Inflammatory macrophage (primary cell): ENCODE results near the gene TMEM273.

ENCODE experiments used
- DNase-seq, 2 donors: peaks; one replicate each; pipeline ENCODE4 v3.0.0-alpha.2; 2020 to 2022

TMEM273 gene

DNA sequence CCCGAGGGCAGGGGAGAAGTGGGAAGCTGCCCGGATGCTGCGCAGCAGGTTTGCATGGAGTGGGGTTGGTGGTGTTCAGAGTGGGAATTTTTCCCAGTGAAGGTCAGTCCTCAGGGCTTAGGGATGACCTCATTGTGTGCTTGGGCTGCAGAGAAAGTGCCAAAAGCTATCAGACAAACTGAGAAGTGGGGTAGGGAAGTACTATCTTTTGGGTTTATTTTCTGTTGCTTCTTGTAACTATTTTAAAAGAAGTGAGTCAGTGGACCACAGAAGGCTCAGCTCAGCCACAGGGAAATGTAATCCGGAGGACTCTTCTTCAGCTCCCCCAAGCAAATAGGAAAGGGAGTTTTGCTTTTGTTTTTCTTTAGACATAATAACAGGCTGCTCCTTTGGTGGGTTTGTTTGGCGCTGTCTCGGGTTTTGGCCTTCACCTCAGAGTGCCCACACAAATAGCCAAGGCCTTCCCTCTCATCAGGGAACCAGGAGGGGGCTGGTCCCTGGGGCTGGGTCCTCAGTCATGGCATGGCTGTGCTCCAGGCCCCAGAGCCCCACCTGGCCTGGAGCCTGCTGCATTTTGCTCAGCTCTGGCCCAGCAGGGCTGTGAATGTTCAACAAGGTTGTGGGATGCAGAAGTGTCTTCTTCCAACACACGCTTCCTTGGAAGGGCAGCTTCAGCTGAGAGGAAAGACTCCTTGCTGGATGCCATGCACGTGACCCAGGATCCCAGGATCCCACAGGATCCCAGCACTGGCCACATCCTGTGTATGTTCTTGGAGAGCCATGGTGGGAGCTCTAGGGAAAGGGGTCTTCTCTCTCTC lies 49.0 kb downstream of the TMEM273 start:
- peak; percentile 65 to 78 for DNase-seq

DNA sequence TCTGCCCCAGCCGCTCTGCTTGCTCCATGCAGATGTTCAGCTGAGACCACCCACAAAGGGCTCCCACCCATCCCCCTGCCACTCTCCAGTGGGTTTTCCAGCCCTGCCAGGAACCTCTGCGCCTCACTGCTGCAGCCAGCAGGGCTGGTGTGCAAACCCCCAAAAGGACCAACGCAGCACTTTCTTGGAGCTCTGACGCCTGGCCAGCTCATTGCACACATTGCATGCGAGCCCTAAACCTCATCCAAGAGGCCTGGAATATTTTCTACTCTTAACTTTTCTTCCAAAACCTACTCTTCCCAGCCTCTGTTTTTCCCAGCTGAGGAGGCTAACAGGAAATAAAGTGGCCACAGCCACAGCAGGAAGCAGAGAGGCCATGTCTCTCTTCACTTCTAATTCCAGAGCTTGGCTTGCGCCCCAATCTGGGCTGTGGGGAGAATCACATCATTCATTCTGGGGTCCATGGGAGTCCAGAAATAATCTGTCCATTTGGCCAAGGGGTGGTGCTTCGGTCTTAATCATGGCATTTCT lies 49.8 kb downstream of the TMEM273 start:
- no peak for DNase-seq

DNA sequence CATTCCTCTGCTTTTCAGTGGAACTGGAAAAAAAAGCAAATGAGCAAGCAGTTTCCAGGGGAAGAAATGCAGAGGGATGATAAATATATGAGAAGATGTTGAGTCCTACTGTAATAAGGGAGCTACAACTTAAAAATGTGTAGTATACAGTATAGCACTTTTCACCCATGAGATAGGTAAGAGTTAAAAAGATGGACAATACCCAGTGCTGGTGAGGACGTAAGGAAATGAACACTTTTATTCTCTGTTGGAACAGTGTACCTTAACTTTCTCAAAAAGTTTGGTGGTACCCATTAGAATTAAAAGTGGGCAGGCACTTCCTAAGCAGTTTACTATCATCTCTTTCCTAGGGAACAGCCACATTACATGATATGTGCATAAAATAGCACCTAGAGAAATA lies 51.7 kb downstream of the TMEM273 start:
- no peak for DNase-seq

DNA sequence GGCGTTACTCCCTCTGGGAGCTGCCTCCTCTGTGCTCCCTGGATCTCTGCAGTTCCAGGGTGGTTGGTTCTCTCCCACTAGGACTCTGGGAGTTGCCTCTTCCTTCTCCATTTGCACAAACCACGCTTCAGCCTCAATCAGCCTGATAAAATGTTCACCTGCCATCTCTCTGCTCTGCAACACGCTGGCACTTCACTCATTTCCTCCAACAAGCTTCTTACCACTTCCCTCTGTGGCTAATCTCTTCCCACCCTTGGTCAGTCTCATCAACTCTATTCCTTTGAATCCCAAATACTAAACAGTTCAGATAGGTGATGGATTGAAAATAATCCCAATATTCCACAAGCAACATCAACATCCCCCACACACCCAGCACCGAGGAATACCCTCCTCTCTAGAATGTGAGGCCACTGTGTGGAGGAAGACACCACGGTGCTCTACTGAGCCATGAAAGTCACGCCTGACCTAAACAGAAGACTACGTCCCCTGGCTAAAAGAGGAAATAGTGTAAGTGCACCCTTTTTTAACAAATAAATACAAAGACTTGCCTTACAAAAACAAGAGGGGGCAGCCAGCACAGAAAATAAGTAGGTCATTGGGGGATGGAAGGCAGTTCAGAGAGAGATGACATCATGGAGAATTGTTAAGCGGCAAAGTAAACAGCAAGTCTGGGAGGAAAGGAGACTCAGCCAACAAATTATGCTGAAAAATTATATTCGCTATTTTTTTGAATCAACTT lies 52.4 kb downstream of the TMEM273 start:
- peak; percentile 20 to 27 for DNase-seq

DNA sequence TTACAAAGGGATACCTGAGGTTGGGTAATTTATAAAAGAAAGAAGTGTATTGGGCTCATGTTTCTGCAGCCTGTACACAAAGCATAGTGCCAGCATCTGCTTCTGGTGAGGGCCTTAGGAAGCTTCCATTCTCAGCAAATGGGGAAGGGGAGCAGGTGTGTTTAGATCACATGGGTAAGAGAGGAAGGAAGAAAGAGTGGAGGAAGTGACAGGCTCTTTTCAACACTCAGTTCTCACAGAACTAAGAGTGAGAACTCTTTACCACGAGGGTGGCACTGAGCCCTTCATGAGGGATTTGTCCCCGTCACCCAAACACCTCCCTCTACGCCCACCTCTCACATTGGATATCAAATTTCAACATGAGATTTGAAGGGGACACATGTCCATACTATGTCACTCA lies 53.9 kb downstream of the TMEM273 start:
- DNase-seq: no peak

DNA sequence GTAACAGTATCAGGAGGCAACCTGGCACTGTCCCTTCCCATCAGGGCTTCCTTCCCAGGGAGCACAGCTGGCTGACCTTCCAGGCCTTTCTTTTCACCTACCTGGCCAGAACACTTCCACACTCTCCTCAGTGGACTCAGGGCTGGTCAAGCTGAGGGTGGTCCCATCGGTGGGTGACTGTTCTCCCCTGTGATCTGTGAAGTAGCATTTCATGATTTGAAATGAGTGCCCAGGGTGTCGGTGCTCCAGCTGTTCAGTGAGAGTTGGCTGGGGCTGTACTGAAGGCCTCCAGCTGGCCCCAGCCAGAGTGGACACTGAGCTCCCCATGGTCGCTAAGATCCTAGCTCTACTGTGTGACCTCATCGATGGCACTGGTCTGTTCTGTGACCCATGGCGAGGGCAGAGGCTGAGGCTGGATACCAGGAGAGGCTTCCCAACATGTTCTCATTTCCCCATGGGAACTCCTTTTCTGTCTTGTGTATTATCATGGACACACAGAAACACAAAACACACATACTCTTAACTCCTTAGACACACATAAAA lies 54.4 kb downstream of the TMEM273 start, which contains the start of gene FAM170B:
TSS of gene FAM170B (minus strand) at position 316 of the 543 bp plus-strand sequence. CDS start at position 213, 103 bp downstream.
- DNase-seq: no peak

DNA sequence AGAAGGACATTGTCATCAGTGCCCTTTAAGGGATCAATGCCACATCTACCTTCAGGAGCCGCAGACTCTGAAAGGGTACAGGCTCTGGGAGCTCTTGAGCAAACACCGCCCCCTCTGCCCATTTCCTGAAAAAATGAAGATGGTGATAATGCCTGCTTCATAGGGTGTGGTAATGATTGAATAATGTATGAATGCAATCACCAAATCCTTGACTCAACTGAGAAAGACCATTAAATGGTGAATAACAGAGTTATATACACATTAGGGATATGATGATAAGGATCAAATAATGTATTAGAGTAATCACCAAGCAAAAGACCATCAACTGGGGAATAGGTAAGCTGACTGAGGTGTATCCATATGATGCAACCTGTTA lies 55.8 kb downstream of the TMEM273 start:
- no peak for DNase-seq

DNA sequence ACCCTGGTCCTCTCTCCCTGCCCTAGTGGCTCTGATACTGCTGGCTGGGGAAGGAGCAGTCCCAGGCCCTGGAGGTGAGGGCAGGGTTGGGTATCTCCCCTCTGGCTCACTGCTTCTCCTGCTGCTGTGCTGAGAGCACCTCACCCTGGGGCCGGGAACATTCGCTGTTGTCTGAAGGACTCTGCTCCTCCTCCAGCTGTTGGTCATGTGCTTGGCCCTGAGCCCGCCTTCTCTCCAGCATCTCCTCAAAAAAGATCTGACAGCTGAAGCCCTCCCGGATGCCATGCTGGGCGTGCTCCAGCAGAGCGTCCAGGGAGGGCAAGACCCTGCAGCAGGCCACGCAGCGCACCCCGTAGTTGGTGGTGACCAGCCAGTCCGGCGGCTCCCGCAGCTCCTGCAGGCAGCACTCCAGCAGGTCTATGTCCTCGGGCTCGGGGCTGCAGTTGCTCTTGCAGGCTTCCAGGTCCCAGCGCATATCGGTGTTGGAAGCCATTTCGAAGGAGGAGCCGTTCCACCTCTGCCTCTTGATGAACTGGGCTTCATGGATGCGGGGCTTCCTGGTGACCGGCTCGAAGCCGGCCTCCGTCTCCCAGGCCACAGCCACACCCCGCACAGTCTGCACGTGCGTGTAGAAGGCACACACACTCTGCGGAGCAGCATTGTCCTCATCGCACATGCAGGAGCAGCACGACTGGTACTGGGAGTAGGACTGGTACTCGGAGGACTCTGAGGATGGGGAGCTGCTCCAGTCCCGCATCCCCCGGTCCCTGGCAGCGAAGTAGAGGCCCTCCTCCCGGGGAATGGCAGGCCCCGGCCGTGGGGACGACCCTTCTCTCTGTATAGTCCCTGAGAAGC lies 56.5 kb downstream of the TMEM273 start:
- no peak for DNase-seq

DNA sequence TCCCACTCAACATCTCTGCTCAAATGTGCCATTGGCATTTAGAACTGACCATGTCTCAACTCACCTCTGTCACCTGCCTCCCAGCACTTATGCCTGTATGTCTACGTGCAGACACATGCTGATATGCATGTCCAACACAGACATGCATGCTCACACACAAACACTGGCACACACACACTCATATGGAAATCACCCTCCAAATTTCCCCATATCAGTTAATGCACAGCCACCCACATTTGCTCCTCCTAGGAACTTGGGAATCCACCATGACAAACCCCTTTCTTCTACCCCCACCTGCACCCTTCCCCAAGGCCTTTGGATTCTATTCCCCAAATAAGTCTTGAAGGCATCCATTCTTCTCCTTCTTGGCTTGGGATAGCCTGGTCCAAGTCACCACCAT lies 58.8 kb downstream of the TMEM273 start:
- DNase-seq: no peak

DNA sequence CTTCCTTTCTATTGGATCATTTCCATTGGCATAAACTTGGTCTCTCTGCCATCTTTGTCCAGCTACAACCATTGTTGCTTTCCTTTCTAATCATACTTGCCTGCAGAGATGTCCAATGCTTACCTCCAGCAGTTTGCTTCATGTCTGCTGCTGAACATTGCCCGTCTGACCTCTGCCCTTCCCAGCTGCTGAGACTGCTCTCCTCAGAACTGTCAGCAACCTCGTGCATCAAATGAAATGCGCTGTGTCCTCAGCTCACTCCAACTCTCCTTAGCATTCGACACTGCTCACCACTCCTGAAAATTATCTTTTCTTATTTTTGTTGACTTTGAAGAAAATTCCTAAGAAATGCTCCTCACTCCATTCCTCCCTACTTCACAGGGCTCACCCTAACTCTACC lies 59.3 kb downstream of the TMEM273 start:
- no peak for DNase-seq

DNA sequence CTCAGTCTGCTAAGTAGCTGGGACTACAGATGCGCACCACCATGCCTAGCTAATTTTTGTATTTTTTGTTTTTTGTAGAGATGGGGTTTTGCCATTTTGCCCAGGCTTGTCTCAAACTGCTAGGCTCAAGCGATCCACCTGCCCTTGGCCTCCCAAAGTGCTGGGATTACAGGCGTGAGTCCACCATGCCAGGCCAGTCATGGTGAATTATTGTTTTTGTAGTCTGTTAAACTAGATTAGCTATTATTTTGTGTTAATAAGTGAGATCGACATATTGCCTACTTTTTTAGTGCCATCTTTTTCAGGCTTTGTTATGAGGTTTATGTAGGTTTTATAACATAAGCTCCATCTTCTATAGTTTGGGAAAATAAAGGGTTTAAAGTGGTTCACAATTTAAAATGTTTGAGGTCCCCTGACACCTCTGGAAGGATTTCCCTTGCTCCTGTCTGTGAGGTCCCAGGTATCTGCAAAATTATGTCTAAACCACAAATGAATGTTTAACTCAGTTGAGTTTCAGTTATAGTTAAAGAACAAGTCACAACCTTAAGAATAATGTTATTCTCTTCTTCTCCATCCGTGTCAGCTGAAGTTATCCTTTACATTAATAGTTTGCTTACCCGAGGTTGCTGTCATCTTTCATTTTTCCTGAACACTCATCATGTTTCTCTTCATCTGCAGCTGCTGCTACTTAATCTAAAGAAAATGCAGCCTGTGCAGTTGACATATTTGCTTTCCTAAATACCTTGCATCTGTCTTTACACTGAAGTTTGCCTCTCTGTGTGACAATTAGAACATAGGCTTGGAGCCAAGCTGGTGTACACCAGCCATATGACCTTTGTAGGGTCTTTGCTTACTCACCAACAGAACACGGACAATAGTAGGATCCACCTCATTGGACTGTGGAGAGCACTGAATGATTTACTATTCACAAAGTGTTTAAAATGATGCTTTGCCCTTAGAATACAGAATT lies 63.9 kb downstream of the TMEM273 start:
- DNase-seq: no peak

DNA sequence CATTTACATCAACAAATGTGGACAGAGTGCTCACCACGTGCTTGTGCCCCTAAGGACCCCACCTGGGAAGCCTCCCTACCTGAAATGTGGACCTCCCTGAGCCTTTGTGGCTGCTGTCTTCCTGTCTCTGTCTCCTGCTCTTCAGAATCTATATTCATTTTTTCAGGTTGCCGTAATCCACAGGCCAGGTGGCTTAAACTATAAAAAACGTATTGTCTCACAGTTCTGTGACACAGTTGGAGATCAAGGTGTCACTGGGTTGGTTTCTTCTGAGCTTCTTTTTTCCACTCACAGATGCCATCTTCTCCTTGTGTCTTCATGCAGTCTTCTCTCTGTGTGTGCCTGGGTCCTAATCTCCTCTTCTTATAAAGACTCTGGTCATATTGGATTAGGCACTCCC lies 67.3 kb downstream of the TMEM273 start:
- no peak for DNase-seq

DNA sequence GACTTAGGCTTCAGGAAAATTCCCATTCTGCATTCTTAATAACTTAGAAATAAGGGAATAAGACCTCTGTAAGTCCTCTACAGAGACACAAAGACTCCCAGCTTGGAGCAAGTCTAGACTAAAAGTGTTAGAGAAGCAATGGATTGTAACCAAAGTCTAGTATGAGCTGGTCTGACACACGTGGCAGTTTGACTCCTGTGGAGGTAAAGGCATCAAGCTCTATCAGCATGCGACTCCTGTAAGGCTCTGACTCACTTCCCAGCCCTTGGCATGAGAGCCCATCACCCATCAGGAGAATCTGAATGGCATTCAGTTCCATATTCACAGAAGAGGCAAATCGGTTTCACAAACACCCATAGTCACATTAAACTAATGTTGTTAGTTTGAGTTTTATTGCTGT lies 68.4 kb downstream of the TMEM273 start:
- no peak for DNase-seq

DNA sequence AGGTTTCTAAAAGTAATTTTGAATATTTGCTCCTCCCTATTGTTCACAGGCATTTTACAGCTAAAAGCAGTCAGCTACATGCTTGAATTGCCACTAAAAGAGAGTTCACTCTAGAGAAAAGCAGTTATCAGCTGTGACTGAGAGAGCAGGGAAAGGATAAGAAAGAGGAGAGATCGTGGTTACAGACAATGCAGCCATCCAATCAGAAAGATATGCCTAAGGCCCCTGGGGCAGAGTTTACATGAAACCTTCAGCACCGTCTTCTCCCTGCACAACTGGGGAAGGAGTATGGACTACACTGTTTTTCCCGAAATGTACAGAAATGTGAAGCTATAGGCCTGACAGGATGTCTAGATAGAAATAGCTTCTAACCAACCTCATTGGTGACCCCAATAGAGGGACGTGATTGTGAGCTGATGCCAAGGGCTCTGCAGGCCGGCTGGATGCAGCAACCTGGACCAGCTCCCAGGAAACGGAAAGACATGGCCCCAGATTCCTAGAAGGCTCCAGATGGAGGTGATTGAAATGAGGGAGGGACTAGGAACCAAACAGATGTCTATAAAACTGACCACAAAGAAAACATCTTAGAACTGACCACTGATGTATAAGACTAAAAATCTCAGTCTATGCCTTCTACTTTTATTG lies 69.6 kb downstream of the TMEM273 start:
- no peak for DNase-seq

DNA sequence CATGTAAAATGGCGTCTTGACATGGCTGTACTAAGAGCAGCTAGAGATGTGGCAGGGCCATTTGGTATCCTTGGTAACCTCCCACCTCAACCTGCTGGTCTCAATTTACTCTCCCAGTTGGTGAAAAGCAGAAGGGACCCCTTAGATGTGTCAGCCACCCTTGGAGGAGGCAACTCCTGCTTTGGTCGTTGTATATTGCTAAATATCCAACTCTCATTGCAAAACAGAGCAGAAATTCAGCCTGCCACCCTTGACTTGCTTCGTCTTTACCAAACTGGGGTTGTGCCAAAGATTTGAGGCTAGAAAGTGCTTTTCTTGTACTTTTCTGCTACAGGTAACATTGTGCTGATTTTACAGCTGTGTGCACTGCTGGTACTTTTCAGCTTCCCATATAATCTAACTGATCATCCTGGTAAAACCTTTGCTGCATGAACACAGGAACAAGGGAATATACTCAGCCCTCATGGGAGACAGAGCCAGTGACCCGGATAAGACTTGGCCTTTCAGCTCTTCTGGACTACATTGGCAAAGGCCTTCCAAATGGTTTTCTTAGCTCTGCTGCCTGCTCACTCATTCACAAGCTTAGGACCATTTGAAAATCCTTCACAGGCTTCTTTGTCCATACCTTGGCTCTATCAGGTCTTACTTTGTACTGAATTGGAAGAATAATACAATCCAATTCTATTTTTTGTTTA lies 70.7 kb downstream of the TMEM273 start:
- peak in 1 of 2 donors; percentile 16 for DNase-seq

DNA sequence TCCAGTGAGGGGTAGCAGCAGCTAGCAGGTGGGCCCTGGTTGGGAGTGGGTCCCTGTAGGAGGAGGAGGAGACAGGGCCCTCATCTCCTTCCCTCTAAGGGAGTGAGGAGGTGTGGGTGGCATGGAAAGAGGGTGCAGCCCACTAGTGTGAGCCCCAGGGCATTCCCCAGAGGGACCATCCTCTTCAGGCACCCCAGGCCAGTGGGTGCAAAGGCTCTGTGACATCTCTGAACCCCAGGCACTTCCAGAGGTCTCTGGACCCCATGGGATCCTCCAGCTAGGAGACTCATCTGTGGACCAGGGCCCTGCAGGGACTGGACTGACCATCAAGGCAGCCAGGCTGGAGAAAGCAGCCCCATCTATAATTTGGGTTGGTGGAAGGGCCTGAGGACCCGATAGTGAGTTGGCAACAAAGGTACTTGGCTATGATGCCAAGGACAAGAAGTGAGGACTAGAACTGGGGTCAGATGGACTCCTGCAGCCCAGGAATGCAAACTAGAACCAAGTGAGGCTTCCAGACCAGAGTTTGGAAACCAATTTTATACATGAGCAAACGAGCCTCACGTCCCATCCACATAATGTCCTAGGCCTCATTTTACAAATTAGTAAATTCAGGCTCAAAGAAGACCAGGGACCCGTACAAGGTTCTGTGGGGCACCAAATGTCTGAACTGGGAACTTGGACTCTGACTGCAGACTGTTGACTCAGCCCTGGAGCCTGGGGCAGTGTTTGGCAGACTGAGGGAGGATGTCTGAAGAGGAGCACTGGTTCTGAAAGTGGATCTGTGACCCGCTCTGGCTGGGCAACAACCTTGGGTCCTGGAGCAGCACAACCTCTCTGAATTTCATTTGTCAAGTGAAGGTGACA lies 71.4 kb downstream of the TMEM273 start:
- no peak for DNase-seq

DNA sequence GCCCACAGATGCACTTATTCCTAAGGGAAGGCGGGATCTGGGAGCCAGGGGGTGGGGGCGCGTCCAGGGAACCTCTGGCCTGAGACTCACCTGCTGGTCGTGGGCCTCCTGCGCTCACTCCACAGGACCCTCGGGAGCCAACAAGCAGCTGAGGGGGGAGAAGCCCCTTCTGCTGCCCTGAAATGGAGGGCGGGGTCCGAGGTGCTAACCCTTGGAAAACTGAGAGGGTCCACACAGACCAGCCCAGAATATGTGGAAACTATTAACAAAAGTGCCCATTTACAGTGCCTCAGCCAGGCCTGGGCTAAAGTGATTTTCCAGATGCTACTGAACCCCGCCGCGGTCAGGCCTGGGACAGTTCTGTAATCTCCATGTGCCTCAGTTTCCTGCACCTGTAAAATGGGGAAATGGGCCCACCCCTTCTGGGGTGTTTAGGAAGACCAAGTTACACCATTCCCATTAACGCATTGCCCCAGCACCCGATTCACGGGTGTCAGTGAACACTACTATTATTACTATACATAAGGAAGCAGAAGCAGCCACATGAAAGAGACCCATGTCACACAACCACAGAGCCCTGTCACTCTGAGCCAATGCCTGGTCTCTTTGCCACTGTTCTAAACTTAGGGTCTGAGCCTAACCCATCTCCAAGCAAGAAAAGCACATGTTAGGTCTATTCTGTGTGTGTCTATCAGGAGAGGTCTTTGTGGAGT lies 72.2 kb downstream of the TMEM273 start:
- peak in 1 of 2 donors; percentile 20 for DNase-seq
